Fibroblast of villous mesenchyme (primary cell): ENCODE data around the gene PSMD3. TPM values are rescaled to one million over a fixed set of nuclear protein-coding genes. Genes with fewer than 3 reads are reported as not detected.

Experiments used
- DNase-seq: peaks from one replicate; pipeline ENCODE4 v3.0.0-alpha.2; 2010; ENCODE audit warnings: low read depth
- H3K4me3 ChIP-seq: 2 replicates; pipeline ENCODE4 v1.5.1; 2011; ENCODE audit warnings: low read depth, mild to moderate bottlenecking, low read length
- total RNA-seq: library from RNA; depleted of rRNA; stranded (reverse); fragments of >200 nt; gene quantifications from 2 replicates; pipeline ENCODE4 v1.2.3, GENCODE V29; 2012
- TF ChIP-seq, protein P1 (sequence below): IDR thresholded peaks from 2 replicates; pipeline ENCODE4 v1.5.1; 2012; ENCODE audit warnings: low read depth, mild to moderate bottlenecking, low read length; ENCODE audit not compliant: insufficient read depth

Gene PSMD3
- total RNA-seq, 1 donor = 120 TPM

DNA sequence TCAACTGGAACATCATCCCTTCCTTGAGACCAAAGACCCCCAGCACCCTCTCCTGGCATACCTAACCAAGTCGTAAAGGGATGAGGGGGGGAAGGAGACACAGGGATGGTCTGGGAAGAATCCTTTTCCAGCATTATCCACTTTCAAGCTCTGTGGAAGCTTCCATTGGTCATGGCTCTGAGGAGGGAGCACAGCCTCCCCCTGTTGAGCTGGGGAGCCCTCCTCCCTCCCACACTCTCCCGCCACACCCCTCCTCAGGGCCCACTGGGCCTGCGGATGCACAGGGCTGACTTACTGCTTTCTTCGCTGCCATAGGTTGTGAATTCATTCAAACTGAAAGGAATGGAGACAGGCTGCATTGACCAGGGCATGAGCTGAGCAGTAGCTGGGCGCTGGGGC lies 47.0 kb downstream of the PSMD3 start:
- no peak for DNase-seq
- TF ChIP-seq, protein P1, sequence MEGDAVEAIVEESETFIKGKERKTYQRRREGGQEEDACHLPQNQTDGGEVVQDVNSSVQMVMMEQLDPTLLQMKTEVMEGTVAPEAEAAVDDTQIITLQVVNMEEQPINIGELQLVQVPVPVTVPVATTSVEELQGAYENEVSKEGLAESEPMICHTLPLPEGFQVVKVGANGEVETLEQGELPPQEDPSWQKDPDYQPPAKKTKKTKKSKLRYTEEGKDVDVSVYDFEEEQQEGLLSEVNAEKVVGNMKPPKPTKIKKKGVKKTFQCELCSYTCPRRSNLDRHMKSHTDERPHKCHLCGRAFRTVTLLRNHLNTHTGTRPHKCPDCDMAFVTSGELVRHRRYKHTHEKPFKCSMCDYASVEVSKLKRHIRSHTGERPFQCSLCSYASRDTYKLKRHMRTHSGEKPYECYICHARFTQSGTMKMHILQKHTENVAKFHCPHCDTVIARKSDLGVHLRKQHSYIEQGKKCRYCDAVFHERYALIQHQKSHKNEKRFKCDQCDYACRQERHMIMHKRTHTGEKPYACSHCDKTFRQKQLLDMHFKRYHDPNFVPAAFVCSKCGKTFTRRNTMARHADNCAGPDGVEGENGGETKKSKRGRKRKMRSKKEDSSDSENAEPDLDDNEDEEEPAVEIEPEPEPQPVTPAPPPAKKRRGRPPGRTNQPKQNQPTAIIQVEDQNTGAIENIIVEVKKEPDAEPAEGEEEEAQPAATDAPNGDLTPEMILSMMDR = no peak
- no peak overlapping the region for H3K4me3 ChIP-seq

DNA sequence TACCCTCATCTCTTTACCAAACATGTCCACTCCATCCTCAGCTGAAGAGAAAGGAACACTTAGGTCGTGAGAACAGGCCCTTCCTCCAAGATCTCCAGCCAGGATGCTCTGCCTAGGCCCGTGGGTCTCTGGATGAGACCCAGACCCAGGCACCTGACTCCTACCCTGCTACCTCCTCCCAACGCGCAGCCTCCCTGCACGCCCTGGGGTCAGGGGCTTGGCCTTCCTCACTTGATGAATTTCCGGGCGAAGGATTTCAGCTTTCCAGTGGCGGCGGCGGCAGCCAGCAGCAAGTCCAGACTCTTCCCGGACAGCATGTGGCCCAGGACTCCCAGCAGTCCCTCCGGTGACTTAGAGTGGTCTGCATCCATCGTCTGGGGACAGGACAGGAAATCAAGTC lies 48.0 kb downstream of the PSMD3 start:
- H3K4me3 ChIP-seq = no peak overlapping the region
- TF ChIP-seq, protein P1 = no peak
- no peak for DNase-seq

DNA sequence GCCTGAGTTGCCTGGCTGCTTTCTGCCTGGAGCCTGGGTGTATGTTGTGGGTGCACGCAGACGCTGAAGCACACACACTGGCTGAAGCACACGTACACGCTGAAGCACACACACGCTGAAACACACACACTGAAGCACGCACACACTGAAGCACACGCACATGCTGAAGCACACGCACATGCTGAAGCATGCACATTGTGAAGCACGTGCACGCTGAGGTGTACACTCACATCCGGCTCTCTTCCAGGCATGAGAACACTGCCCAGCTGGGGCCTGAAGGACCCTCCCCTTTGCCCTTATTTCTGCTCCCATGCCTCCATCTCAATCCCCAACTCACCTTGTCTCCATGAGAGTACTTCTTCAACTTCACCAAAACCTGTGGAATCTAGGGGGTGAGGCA lies 51.1 kb downstream of the PSMD3 start:
- TF ChIP-seq, protein P1 = no peak
- no peak for DNase-seq
- no peak overlapping the region for H3K4me3 ChIP-seq

DNA sequence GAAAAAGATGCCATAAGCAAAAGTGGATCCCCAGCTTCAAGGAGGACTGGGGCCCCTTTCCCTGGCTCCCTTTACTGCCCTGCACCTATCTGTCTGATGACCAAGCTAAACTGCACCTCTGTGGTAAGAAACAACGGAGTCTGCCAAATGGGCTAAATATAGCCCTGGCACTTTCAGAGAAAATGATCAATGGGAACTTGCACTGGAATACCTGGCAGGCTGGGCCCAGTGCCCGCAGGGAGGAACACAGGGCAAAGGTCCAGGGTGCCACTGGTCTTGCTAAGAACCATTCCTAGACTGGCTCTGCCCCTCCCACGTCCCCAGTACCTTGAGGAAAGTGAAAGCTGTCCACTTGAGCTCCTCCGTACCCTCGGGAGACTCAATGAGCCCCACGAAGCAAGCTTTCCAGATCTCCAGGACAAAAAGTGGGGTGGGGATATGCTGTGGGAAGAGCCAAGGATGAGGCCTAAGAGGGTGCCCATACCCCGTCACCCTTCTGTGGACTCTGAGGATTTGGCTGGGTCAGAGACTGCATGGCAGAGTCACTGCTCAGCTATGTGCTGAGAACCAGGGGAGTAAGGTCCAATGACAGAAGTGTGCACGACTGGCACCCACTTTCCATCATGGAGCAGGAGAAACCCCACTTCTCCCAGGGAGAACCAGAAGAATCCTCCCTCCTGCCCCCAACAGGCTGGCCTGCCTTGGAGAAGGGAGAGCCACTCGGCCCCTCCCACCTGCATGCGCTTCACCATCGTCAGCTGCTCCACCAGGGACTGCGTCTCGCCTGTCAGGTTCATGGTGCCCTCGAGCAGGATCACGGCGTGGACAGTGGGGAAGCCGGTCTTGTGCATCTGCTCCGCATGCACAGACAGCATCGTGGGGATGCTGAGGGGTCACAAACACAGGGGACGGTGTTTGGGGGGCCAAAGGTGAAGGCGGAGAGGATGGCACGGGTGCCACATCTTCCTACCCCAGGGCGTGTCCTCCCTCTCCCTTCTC lies 52.0 kb downstream of the PSMD3 start:
- TF ChIP-seq, protein P1 = no peak
- no peak overlapping the region for H3K4me3 ChIP-seq
- DNase-seq = no peak

DNA sequence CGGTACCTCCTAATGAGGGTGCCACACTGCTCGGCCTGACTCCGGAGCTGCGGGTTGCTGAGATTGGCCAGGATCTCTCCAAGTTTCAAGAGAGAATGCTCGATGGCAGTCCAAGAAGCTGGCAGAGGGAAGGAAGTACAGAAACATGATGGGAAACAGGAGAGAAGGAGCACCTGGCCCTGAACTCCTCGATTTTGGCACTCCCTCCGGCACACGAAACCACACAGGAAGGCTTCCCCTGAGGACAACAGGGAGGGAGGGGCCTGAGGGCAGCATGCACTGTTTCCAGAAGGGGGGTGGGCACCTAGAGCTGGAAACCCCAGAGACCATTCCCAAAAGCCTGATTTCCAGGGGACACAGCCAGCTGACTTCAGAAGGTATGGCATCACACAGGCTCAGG lies 52.7 kb downstream of the PSMD3 start:
- H3K4me3 ChIP-seq = no peak overlapping the region
- TF ChIP-seq, protein P1 = no peak
- DNase-seq = no peak

DNA sequence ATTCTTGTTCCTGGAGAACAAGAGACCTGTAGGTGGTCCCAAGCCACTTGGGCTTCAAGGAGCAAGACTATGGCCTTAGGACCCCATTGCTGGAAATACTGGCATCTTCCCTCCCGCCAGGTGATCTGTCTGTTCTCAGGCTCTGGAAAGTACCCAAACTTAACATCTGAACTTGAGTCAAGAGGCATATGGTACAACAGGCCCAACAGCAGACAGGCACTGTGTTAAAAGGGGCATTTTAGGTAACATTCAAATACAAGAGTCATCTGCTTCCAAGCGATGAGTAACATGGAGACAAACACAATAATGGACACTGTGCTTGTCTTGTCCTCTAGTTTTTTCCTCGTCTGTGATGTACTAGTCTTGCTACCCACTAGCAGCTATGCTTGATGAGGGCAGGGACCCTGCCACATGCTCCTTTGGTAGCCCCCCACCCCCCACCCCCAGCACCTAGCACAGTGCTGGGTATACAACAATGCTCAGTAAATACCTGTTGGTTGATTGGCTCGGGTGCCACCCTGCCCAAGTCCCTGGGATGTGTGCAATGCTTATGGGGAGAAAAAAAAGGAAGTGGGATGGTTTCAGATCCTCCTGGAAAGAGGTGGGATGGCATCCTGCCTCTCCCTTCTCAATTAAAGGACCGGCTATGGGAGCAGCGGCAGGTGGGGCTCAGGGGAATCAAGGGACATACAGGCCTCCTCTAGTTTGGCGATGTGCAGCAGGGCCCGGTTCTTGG lies 54.0 kb downstream of the PSMD3 start:
- H3K4me3 ChIP-seq = no peak overlapping the region
- TF ChIP-seq, protein P1 = no peak
- no peak for DNase-seq
